BJ (cell line): ENCODE data around the gene LRMDA. TPM values are rescaled to one million over a fixed set of nuclear protein-coding genes. Genes with fewer than 3 reads are reported as not detected.

Experiments
- CTCF ChIA-PET: fragments of 350-600 bp; formaldehyde crosslinking; extraction: SDS; loops from one replicate; lab custom pipeline; 2021; ENCODE audit warnings: antibody characterized with exemption, inconsistent platforms; lab: Yijun Ruan, JAX
- POLR2A ChIA-PET: fragments of 300-600 bp; sonication (Branson Sonifier 250); formaldehyde crosslinking; extraction: SDS; loops from one replicate; lab custom pipeline; 2021; ENCODE audit warnings: antibody characterized with exemption; lab: Charles Lee
- DNase-seq: peaks from one replicate; pipeline ENCODE4 v3.0.0-alpha.2; 2011; ENCODE audit warnings: low read depth
- H3K27me3 ChIP-seq: 2 replicates; pipeline ENCODE4 v1.6.0; 2011; ENCODE audit warnings: low read length; ENCODE audit not compliant: control insufficient read depth, insufficient read depth
- H3K36me3 ChIP-seq: 2 replicates; pipeline ENCODE4 v1.5.1; 2011; ENCODE audit warnings: low read length; ENCODE audit not compliant: control insufficient read depth, insufficient read depth
- H3K4me3 ChIP-seq: 2 replicates; pipeline ENCODE4 v1.5.1; 2011; ENCODE audit warnings: low read depth, mild to moderate bottlenecking, control low read depth, low read length
- CTCF ChIP-seq: IDR thresholded peaks from 2 replicates; pipeline ENCODE4 v1.5.1; 2011; ENCODE audit warnings: low read depth, mild to moderate bottlenecking, control low read depth, inconsistent platforms, low read length, moderate library complexity; ENCODE audit not compliant: insufficient read depth
- polyA plus RNA-seq: library from polyadenylated mRNA; depleted of rRNA; stranded (reverse); fragments of >200 nt; gene quantifications from 2 replicates; pipeline ENCODE4 v1.2.3, GENCODE V29; 2011

Gene LRMDA
- polyA plus RNA-seq, 1 experiment = not detected

GRCh38 chr10:75568450-75569130 is 137.2 kb downstream of the LRMDA start:
- no peak overlapping the region for H3K4me3 ChIP-seq
- no peaks in the 10 kb centered on the region for H3K36me3 ChIP-seq
- no peaks in the 10 kb centered on the region for H3K27me3 ChIP-seq
- ChIA-PET CTCF (no interaction called here), POLR2A (no interaction called here)
- no peak for TF ChIP-seq CTCF
- DNase-seq = no peak

- H3K36me3 ChIP-seq = no peaks in the 10 kb centered on the region
- no peak for TF ChIP-seq CTCF
- no peak for DNase-seq
- POLR2A ChIA-PET = no interaction called here
- no peaks in the 10 kb centered on the region for H3K27me3 ChIP-seq
- CTCF ChIA-PET = interaction anchor here (0.7 kb wide), 1 partner anchor 14 kb away, joined by 3 read pairs; no protein-coding TSS in a partner anchor
- H3K4me3 ChIP-seq = no peak overlapping the region
These were observed 138.1 kb downstream of the LRMDA start for GRCh38 chr10:75569506-75569905.

GRCh38 chr10:75572478-75572877 is 141.1 kb downstream of the LRMDA start:
- Histone ChIP-seq H3K4me3 (no peak overlapping the region), H3K36me3 (no peaks in the 10 kb centered on the region), H3K27me3 (no peaks in the 10 kb centered on the region)
- no peak for TF ChIP-seq CTCF
- no peak for DNase-seq
- CTCF ChIA-PET = interaction anchor here (0.8 kb wide), 1 partner anchor 16 kb away, joined by 3 read pairs; no protein-coding TSS in a partner anchor
- POLR2A ChIA-PET = no interaction called here

- no peaks in the 10 kb centered on the region for H3K36me3 ChIP-seq
- H3K27me3 ChIP-seq = no peaks in the 10 kb centered on the region
- no peak for DNase-seq
- ChIA-PET CTCF (no interaction called here), POLR2A (no interaction called here)
- H3K4me3 ChIP-seq = no peak overlapping the region
- no peak for TF ChIP-seq CTCF
These were observed 144.5 kb downstream of the LRMDA start for GRCh38 chr10:75575940-75576339.

GRCh38 chr10:75582102-75582501 is 150.7 kb downstream of the LRMDA start:
- no peak for DNase-seq
- POLR2A ChIA-PET = no interaction called here
- Histone ChIP-seq H3K36me3 (no peaks in the 10 kb centered on the region), H3K27me3 (no peaks in the 10 kb centered on the region), H3K4me3 (no peak overlapping the region)
- no peak for TF ChIP-seq CTCF
- CTCF ChIA-PET = no interaction called here
